Neural progenitor cell (in vitro differentiated cells): Measurements from ENCODE around the gene PDCD1. TPM values are rescaled to one million over a fixed set of nuclear protein-coding genes. Genes with fewer than 3 reads are reported as not detected.
A peak's percentile ranks its signal among the peaks of the same experiment; 100 is the strongest.

ENCODE experiments used
- DNase-seq: peaks from one replicate; pipeline ENCODE4 v3.0.0-alpha.2; 2016; ENCODE audit warnings: low spot score
- H2AFZ ChIP-seq: fragments of 200-600 bp; sonication (generic); replicated peaks from 2 replicates; pipeline ENCODE4 v1.6.1; 2016; ENCODE audit warnings: antibody characterized with exemption
- H3F3A ChIP-seq: fragments of 200-600 bp; sonication (generic); 2 replicates; pipeline ENCODE4 v1.6.1; 2016; ENCODE audit warnings: antibody characterized with exemption, low read depth
- H3K27ac ChIP-seq: fragments of 200-600 bp; sonication (generic); 2 replicates; pipeline ENCODE4 v1.5.1; 2016; ENCODE audit warnings: mild to moderate bottlenecking
- H3K27me3 ChIP-seq: fragments of 200-600 bp; sonication (generic); 2 replicates; pipeline ENCODE4 v1.6.1; 2016; ENCODE audit warnings: mild to moderate bottlenecking, moderate library complexity
- H3K36me3 ChIP-seq: fragments of 200-600 bp; sonication (generic); 2 replicates; pipeline ENCODE4 v1.5.1; 2016
- H3K4me1 ChIP-seq: fragments of 200-600 bp; sonication (generic); 2 replicates; pipeline ENCODE4 v1.6.1; 2016; ENCODE audit warnings: mixed run types
- H3K4me2 ChIP-seq: fragments of 200-600 bp; sonication (generic); 2 replicates; pipeline ENCODE4 v1.6.1; 2016
- H3K4me3 ChIP-seq: fragments of 200-600 bp; sonication (generic); 2 replicates; pipeline ENCODE4 v1.5.1; 2016
- H3K79me2 ChIP-seq: fragments of 200-600 bp; sonication (generic); 2 replicates; pipeline ENCODE4 v1.6.1; 2016; ENCODE audit warnings: low read depth
- H3K9ac ChIP-seq: fragments of 200-600 bp; sonication (generic); 2 replicates; pipeline ENCODE4 v1.6.1; 2016
- H3K9me3 ChIP-seq: fragments of 200-600 bp; sonication (generic); 2 replicates; pipeline ENCODE4 v1.5.1; 2016; ENCODE audit warnings: low read depth
- H4K20me1 ChIP-seq: fragments of 200-600 bp; sonication (generic); 2 replicates; pipeline ENCODE4 v1.6.1; 2016; ENCODE audit warnings: low read depth
- H3K27ac Mint-ChIP-seq: 3 replicates; pipeline ENCODE4 v1.8.0; 2021; ENCODE audit warnings: mixed read lengths
- H3K27me3 Mint-ChIP-seq: 2 replicates; pipeline ENCODE4 v1.8.0; 2022; ENCODE audit warnings: low read depth, mild to moderate bottlenecking, inconsistent platforms, moderate library complexity, mixed read lengths; ENCODE audit not compliant: insufficient read depth
- H3K36me3 Mint-ChIP-seq: 3 replicates; pipeline ENCODE4 v1.8.0; 2021; ENCODE audit warnings: mixed read lengths
- H3K4me1 Mint-ChIP-seq: 3 replicates; pipeline ENCODE4 v1.8.0; 2021; ENCODE audit warnings: mixed read lengths
- H3K4me3 Mint-ChIP-seq: 3 replicates; pipeline ENCODE4 v1.8.0; 2021; ENCODE audit warnings: mild to moderate bottlenecking, moderate library complexity, mixed read lengths
- H3K9me3 Mint-ChIP-seq: 3 replicates; pipeline ENCODE4 v1.8.0; 2020; ENCODE audit warnings: mixed read lengths
- CTCF ChIP-seq: fragments of 200-600 bp; sonication (generic); IDR thresholded peaks from 2 replicates; pipeline ENCODE4 v1.5.1; 2017; ENCODE audit warnings: antibody characterized with exemption, mild to moderate bottlenecking
- EZH2 ChIP-seq: fragments of 200-600 bp; sonication (generic); IDR thresholded peaks from 2 replicates; pipeline ENCODE4 v1.6.1; 2017; ENCODE audit warnings: antibody characterized with exemption, mild to moderate bottlenecking, moderate library complexity
- EZH2phosphoT487 ChIP-seq: fragments of 200-600 bp; sonication (generic); IDR thresholded peaks from 2 replicates; pipeline ENCODE4 v1.6.1; 2017; ENCODE audit warnings: antibody characterized with exemption
- total RNA-seq: library from RNA; depleted of rRNA; stranded (reverse); fragments of >200 nt; gene quantifications from 2 replicates; pipeline ENCODE4 v1.2.3, GENCODE V29; 2015; ENCODE audit warnings: low replicate concordance

PDCD1 gene
- total RNA-seq, 1 donor from 2014 or later = not detected

- Histone ChIP-seq H3K36me3 (no peaks in the 10 kb centered on the region), H3K4me1 (peaks cover under 1% of the 10 kb centered on the region), H3K9me3 (no peaks in the 10 kb centered on the region), H4K20me1 (no peaks in the 10 kb centered on the region), H3K4me3 (no peak overlapping the region), H3F3A (peaks cover 12% of the 10 kb centered on the region), H3K4me2 (no peak overlapping the region), H3K27me3 (no peaks in the 10 kb centered on the region), H3K9ac (no peak overlapping the region), H2AFZ (no peak overlapping the region), H3K27ac (no peak overlapping the region), H3K79me2 (no peaks in the 10 kb centered on the region)
- Mint-ChIP-seq H3K4me3 (no peak overlapping the region), H3K27me3 (peaks cover 2% of the 10 kb centered on the region), H3K36me3 (peaks cover 5% of the 10 kb centered on the region), H3K4me1 (peaks cover 25% of the 10 kb centered on the region), H3K27ac (peak overlapping the region; percentile 46), H3K9me3 (peaks cover 22% of the 10 kb centered on the region)
- TF ChIP-seq CTCF (no peak), EZH2 (no peak), EZH2phosphoT487 (no peak)
- no peak for DNase-seq
Observed at GRCh38 chr2:241891315-241891987, 32.8 kb upstream of the PDCD1 start.

- Histone ChIP-seq H3K36me3 (no peaks in the 10 kb centered on the region), H3F3A (peaks cover 12% of the 10 kb centered on the region), H3K79me2 (no peaks in the 10 kb centered on the region), H3K4me3 (no peak overlapping the region), H4K20me1 (no peaks in the 10 kb centered on the region), H3K27me3 (no peaks in the 10 kb centered on the region), H3K9me3 (no peaks in the 10 kb centered on the region), H3K9ac (no peak overlapping the region), H2AFZ (no peak overlapping the region), H3K27ac (no peak overlapping the region), H3K4me2 (no peak overlapping the region), H3K4me1 (peaks cover 5% of the 10 kb centered on the region)
- DNase-seq = no peak
- Mint-ChIP-seq H3K36me3 (peaks cover 7% of the 10 kb centered on the region), H3K4me3 (no peak overlapping the region), H3K9me3 (peaks cover 22% of the 10 kb centered on the region), H3K4me1 (peaks cover 28% of the 10 kb centered on the region), H3K27ac (no peak overlapping the region), H3K27me3 (no peaks in the 10 kb centered on the region)
- TF ChIP-seq EZH2phosphoT487 = no peak
- TF ChIP-seq CTCF = no peak
- no peak for TF ChIP-seq EZH2
Observed at GRCh38 chr2:241890524-241891235, 32.0 kb upstream of the PDCD1 start.

GRCh38 chr2:241888641-241889040, 29.9 kb upstream of the PDCD1 start:
- Histone ChIP-seq H3K36me3 (no peaks in the 10 kb centered on the region), H3K4me1 (peaks cover 12% of the 10 kb centered on the region), H3K9ac (no peak overlapping the region), H3K27ac (no peak overlapping the region), H4K20me1 (no peaks in the 10 kb centered on the region), H3K9me3 (no peaks in the 10 kb centered on the region), H2AFZ (no peak overlapping the region), H3K4me3 (no peak overlapping the region), H3F3A (peaks cover 12% of the 10 kb centered on the region), H3K27me3 (no peaks in the 10 kb centered on the region), H3K79me2 (no peaks in the 10 kb centered on the region), H3K4me2 (no peak overlapping the region)
- Mint-ChIP-seq H3K36me3 (peaks cover 7% of the 10 kb centered on the region), H3K4me1 (peaks cover 33% of the 10 kb centered on the region), H3K27ac (peak overlapping the region; percentile 42), H3K4me3 (no peak overlapping the region), H3K27me3 (no peaks in the 10 kb centered on the region), H3K9me3 (peaks cover 22% of the 10 kb centered on the region)
- TF ChIP-seq EZH2 (no peak), EZH2phosphoT487 (no peak), CTCF (no peak)
- no peak for DNase-seq
